NCI-H524 treated with DMSO at 0.1 percent for 48 hours (cell line): ENCODE data around the gene TRABD2B.

Experiments
- DNase-seq: peaks from one replicate; lab custom pipeline; 2025; lab: John Stamatoyannopoulos, UW

The TRABD2B gene

DNA sequence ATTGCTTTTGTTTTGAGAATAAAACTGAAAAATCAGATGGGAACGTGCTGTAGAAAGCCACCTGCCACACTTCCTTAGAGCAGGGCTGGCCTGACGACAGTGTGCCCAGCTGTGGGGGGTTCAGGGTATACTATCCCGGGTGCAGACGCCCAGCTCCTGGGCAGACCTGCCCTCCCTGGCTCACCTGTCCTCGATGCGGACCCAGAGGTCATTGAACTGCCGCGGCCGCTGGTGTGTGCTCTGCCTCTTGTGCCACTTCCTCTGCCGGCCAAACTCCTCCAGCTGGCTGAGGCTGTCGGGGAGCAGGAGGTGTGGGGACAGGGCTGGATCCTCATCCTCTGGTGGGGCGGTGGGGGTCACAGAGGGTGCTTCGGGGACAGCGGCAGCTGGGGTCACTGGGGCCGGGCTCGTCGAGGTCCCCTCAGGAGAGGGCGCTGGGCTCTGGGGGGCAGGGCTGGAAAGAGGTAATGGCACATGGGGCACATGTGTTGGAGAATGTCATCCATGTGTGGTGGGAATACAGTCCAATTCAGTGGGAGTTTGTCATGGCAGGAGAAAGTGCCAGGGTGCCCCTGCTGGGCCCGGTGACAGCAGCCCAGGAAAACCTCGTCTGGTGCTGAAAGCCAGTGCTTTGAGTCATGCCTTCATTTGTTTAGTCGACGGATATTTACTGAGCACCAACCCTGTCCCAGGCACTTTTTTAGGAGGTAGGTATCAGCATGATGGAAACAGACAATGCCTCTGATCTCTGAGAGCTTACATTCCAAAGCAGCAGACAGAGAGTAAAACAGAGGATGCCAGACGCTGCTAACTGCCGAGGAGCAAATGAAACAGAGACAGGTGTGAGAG is 222.0 kb downstream of the TRABD2B start:
- no peak for DNase-seq

DNA sequence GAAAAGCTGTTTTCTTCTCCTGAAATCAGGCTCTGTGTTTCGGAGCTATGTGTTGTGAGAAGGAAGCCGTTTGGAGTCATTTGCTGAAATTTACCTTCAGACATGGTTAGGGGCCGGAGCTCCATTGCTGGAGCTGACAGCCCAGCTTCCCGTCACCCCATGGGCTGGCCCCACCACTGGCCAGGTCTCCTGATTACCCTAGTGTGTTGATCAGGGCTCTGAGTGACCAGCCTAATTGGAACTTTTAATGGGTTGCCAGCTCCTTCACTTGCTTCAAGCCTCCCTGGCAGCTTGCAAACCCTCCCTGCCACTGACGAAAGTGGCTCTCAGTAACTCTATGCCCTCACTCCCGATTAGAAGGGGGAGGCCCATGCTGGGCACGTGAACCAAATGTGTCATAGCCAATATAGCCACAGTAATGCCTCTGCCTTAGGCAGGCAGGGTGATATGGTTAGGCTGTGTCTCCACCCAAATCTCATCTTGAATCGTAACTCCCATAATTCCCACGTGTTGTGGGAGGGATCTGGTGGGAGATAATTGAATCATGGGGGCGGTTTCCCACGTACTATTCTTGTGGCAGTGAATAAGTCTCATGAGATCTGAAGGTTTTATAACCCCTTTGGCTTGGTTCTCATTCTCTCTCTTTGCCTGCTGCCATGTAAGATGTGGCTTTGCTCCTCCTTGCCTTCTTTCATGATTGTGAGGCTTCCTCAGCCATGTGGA is 224.1 kb downstream of the TRABD2B start:
- DNase-seq = no peak

GRCh38 chr1:47772281-47772680 is 224.9 kb downstream of the TRABD2B start:
- DNase-seq = no peak

DNA sequence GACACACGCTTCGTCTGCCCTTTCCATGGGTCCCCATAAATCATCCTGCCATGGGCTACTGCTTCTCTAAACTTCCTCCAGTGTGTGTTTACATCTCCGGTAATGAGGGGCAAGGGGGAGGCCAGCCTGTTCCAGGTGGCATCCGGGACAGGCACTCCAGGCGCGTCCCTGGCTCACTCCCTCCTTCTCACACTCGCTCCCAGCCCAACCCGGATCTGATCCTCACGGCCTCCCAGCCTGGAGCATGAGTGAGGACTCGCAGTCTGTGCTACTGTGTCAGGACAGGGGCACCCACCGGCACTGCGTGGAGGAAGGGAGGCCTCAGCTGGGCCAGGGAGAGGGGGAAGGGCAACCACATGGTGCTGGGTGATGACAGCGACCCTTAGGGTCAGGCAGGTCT is 225.4 kb downstream of the TRABD2B start:
- no peak for DNase-seq

GRCh38 chr1:47769983-47770382 is 227.2 kb downstream of the TRABD2B start:
- no peak for DNase-seq

DNA sequence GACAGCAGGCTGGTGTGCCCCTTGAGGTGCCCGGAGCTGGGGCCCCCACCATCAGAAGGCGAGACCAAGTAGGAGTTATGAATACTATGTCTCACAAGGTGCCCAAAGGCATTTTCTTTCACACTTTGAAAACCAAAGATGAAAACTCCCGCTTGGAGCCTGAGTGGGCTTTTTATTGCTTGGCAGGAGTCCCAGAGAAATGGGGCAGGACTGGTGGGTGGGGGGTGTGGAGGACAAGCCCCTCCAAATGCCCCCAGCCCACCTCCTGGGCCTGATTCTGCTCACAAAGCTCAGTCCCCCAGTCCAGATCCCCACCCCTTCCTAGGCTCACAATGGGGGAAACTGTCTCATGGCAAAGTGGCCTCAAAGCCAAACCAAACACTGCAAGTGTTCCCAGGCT is 227.9 kb downstream of the TRABD2B start:
- no peak for DNase-seq

GRCh38 chr1:47767741-47768100 is 229.5 kb downstream of the TRABD2B start:
- DNase-seq = no peak

- no peak for DNase-seq
Measured at GRCh38 chr1:47766832-47767740, 230.1 kb downstream of the TRABD2B start.

- no peak for DNase-seq
Measured at GRCh38 chr1:47765742-47766485, 231.3 kb downstream of the TRABD2B start.

GRCh38 chr1:47765236-47765635 is 231.9 kb downstream of the TRABD2B start:
- DNase-seq = no peak

DNA sequence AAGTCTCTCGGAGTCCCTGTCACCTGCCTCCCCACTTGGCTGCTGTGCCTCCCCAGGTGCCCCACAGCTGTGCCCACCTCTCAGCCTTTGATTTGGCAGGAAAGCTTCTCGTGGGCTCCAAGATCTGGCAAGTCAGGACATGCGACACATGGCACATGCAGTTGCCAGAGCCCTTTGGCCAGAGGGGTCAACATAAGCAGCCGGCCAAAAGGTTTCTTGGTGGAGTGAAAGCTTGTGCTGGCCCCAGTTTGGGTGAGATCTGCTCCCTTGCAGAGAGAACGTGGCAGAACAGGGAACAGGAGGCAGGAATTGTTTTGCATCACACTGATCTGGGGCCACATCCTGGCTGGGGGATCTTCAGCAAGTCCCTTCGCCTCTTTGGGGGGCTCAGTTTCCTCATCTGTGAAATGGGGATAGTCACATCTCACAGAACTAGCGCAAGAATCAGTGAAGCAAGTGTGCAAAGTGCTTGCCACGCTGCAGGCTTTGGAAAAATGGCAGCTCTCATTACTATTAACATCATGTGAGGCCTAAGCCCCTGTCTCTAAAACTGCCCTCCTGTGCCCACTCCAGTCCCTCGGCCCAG is 232.6 kb downstream of the TRABD2B start:
- DNase-seq = no peak

- no peak for DNase-seq
Measured at GRCh38 chr1:47763591-47764171, 233.5 kb downstream of the TRABD2B start.

DNA sequence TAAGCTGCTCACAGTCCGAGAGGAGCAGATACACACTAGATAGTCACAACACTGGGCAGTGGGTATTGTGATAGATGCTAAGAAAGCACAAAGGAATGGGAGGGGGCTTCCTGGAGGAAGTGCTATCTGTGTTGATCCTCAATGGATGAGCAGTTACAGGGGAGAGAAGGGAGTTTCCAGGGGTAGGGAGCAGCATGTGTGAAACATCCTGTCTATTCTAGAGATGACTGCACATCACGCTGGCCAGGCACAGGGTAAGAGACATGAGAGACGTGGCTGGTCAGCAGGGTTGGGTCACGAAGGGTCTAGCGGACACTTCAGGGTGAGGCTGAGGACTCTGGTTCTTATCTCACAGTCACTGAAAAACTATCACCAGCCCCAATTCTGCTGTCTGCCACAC is 235.2 kb downstream of the TRABD2B start:
- no peak for DNase-seq

DNA sequence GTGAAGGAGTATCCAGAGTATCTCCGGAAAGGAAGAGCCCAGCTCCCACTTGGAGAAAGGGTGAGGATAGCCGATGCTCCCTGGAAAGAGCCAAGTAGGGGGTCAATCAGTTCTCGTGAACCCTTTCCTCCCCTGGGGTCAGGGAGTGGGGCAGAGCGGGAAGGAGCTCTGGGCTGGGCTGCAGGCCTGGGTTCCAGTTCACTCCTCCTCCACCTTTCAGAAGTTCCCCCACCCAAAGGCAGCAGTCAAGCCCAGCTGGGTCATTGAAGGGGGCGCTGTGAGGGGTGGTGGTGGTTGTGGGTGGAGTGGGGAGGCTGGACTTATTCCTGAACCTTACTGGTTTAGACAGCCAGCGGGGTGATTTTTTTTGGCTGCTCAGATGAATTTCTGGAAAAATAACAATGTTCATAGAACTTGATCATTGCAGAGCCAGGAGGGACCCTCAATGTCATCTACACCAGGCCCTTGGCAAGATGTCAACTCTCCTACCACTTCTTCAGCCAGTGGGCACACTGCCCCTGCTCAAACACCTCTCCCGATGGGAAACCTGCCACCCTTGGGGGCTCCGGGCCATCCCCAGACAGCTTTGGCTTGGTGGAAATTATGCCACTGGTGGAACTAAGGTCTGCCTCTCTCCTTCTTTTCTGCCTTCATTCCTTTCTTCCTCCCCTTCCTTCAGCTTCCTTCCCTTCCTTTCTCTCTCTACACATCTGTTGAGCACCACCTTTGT is 235.8 kb downstream of the TRABD2B start:
- DNase-seq = no peak

GRCh38 chr1:47759936-47760629 is 237.1 kb downstream of the TRABD2B start:
- DNase-seq = no peak

GRCh38 chr1:47759251-47759935 is 237.8 kb downstream of the TRABD2B start:
- DNase-seq = no peak

DNA sequence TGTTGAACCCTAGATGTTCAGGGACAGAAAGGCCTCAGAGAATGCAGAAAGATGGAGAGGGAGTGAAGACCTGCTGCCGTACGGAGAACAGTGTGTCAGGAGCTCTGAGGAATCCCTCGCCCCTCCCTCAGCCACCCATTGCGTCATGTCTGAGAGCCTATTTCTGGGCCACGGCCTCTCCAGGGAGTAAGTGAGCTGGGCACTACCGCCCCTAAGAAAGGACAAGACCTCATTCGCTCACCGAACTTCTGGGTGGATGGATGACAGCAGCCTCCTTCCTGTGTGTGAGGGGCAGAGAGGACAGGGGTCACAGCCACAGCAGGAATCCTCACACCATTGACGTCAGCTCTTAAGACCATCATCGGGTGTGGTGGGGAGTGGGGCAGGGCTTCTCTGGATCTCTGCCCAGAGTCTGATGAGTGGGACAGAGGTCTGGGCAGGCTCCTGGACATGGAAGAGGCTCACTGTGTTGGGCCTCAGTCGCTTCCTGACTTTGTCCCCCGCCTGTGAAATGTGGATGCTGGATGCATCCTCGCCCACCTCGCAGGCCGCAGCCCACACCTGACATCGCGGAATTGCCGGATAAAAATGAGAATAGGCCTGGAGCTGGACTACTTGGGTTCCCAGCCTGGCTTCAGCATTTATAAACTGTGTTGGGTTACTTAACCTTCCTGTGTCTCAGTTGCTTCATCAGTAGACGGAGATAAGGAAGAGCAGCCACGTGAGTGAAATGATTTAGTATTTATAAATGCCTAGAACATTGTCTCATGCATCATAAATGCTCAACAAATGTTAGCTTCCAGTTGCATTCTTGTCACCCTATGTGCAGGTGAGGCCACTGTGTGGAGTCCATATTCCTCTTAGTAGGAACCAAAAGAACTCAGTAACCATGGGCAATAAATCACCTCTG is 238.6 kb downstream of the TRABD2B start:
- no peak for DNase-seq
